Measurements from ENCODE around the gene DNAH5. TPM values are rescaled to one million over a fixed set of nuclear protein-coding genes. Genes with fewer than 3 reads are reported as not detected.
A peak's percentile ranks its signal among the peaks of the same experiment; 100 is the strongest.

DNAH5 gene
- total RNA-seq, 2 experiments from 2014 or later: not detected

- DNase-seq (no peak), ATAC-seq (no peak)
- no peaks in the 10 kb centered on the region for H3K36me3 Mint-ChIP-seq (ENCODE audit: low read depth)
- no peak for TF ChIP-seq CTCF (IDR thresholded peaks at IDR 0.05)
- intact Hi-C loops (cut with micrococcal nuclease): no loop called here
- peaks cover 3% of the 10 kb centered on the region for H3K9me3 Mint-ChIP-seq
- H3K4me1 Mint-ChIP-seq (ENCODE audit: low read depth): no peaks in the 10 kb centered on the region
- no peak overlapping the region for H3K4me3 Mint-ChIP-seq
- CTCF ChIA-PET: no interaction called here
- no peak overlapping the region for H3K27ac Mint-ChIP-seq
- no peaks in the 10 kb centered on the region for H3K27me3 Mint-ChIP-seq
- POLR2A ChIA-PET: no interaction called here
Measured at GRCh38 chr5:13909271-13909670, 35.2 kb downstream of the DNAH5 start.

- Mint-ChIP-seq H3K4me3 (no peak overlapping the region), H3K36me3 (ENCODE audit: low read depth) (no peaks in the 10 kb centered on the region), H3K9me3 (peaks cover 1% of the 10 kb centered on the region), H3K27ac (no peak overlapping the region), H3K27me3 (no peaks in the 10 kb centered on the region), H3K4me1 (ENCODE audit: low read depth) (no peaks in the 10 kb centered on the region)
- CTCF ChIA-PET: no interaction called here
- POLR2A ChIA-PET: no interaction called here
- ATAC-seq (no peak), DNase-seq (no peak)
- intact Hi-C loops (cut with micrococcal nuclease): no loop called here
- TF ChIP-seq CTCF (IDR thresholded peaks at IDR 0.05): no peak
Measured at GRCh38 chr5:13898569-13898968, 45.9 kb downstream of the DNAH5 start.

- no peaks in the 10 kb centered on the region for H3K4me1 Mint-ChIP-seq (ENCODE audit: low read depth)
- no peaks in the 10 kb centered on the region for H3K27me3 Mint-ChIP-seq
- no peak overlapping the region for H3K27ac Mint-ChIP-seq
- peaks cover 17% of the 10 kb centered on the region for H3K9me3 Mint-ChIP-seq
- ChIA-PET CTCF (no interaction called here), POLR2A (no interaction called here)
- ATAC-seq (no peak), DNase-seq (no peak)
- no peak for TF ChIP-seq CTCF (IDR thresholded peaks at IDR 0.05)
- no peak overlapping the region for H3K4me3 Mint-ChIP-seq
- intact Hi-C loops (cut with micrococcal nuclease): no loop called here
- no peaks in the 10 kb centered on the region for H3K36me3 Mint-ChIP-seq (ENCODE audit: low read depth)
Measured at GRCh38 chr5:13878357-13878756, 66.1 kb downstream of the DNAH5 start.

GRCh38 chr5:13866792-13867191 is 77.7 kb downstream of the DNAH5 start:
- no peaks in the 10 kb centered on the region for H3K36me3 Mint-ChIP-seq (ENCODE audit: low read depth)
- ATAC-seq (no peak), DNase-seq (peak; percentile 42)
- CTCF ChIA-PET: no interaction called here
- no peak overlapping the region for H3K27ac Mint-ChIP-seq
- H3K4me3 Mint-ChIP-seq: no peak overlapping the region
- no peaks in the 10 kb centered on the region for H3K27me3 Mint-ChIP-seq
- intact Hi-C loops (cut with micrococcal nuclease): no loop called here
- no peaks in the 10 kb centered on the region for H3K4me1 Mint-ChIP-seq (ENCODE audit: low read depth)
- POLR2A ChIA-PET: no interaction called here
- H3K9me3 Mint-ChIP-seq: peaks cover 4% of the 10 kb centered on the region
- no peak for TF ChIP-seq CTCF (IDR thresholded peaks at IDR 0.05)

- ChIA-PET CTCF (no interaction called here), POLR2A (no interaction called here)
- DNase-seq (no peak), ATAC-seq (no peak)
- Mint-ChIP-seq H3K27me3 (no peaks in the 10 kb centered on the region), H3K9me3 (peaks cover 4% of the 10 kb centered on the region), H3K27ac (no peak overlapping the region), H3K36me3 (ENCODE audit: low read depth) (no peaks in the 10 kb centered on the region), H3K4me1 (ENCODE audit: low read depth) (no peaks in the 10 kb centered on the region), H3K4me3 (no peak overlapping the region)
- intact Hi-C loops (cut with micrococcal nuclease): no loop called here
- TF ChIP-seq CTCF (IDR thresholded peaks at IDR 0.05): no peak
Measured at GRCh38 chr5:13865312-13865711, 79.2 kb downstream of the DNAH5 start.
